ENCODE data around the gene MPG. TPM values are rescaled to one million over a fixed set of nuclear protein-coding genes. Genes with fewer than 3 reads are reported as not detected.

Gene MPG
- total and polyA plus RNA-seq, 4 donors, result 25.4 to 84.1 (median 37.5) TPM

GRCh38 chr16:85865-86264 is 7.8 kb downstream of the MPG start:
- H3K9me3 ChIP-seq (ENCODE audit: control insufficient read depth in 4 of 4, low read length in 3 of 4), result no peaks in the 10 kb centered on the region
- no peak overlapping the region for H3K9ac ChIP-seq (ENCODE audit: low read depth in 1 of 2, low read length in 2 of 2)
- H3K27me3 ChIP-seq (ENCODE audit: control insufficient read depth in 4 of 4, insufficient read depth in 4 of 4, low read length in 3 of 4), result no peaks in the 10 kb centered on the region
- H3K27ac ChIP-seq (ENCODE audit: low read depth in 1 of 2, low read length in 2 of 2), result no peak overlapping the region
- 77% methylated on average over 9 of the region's 9 CpGs for WGBS
- TF ChIP-seq REST (IDR thresholded peaks at IDR 0.05), result no peak
- no peak for TF ChIP-seq HNF4G (IDR thresholded peaks at IDR 0.05)
- TF ChIP-seq NR2F2 (IDR thresholded peaks at IDR 0.05), result no peak
- TF ChIP-seq SP1 (IDR thresholded peaks at IDR 0.05), result no peak
- TF ChIP-seq HNF4A (conservative IDR thresholded peaks at IDR 0.05), result no peak
- no peak for TF ChIP-seq FOXA2 (IDR thresholded peaks at IDR 0.05)
- TF ChIP-seq ATF3 (IDR thresholded peaks at IDR 0.05), result no peak
- TF ChIP-seq ZBTB33 (IDR thresholded peaks at IDR 0.05), result no peak
- no peak for TF ChIP-seq CTCF (IDR thresholded peaks at IDR 0.05; ENCODE audit: low read depth, low read length, missing input control)
- TF ChIP-seq RAD21 (IDR thresholded peaks at IDR 0.05), result no peak
- no peak for TF ChIP-seq GABPA (IDR thresholded peaks at IDR 0.05 in 1 of 2, conservative IDR thresholded peaks at IDR 0.05 in 1 of 2)
- no peak for TF ChIP-seq RXRA (IDR thresholded peaks at IDR 0.05)
- no peak for TF ChIP-seq TAF1 (conservative IDR thresholded peaks at IDR 0.05)
- H3K36me3 ChIP-seq (ENCODE audit: control insufficient read depth in 4 of 4, insufficient read depth in 3 of 4, low read depth in 1 of 4, low read length in 3 of 4), result peaks cover 0 to 42% (median 12%) of the 10 kb centered on the region in 4 donors
- no peak for DNase-seq (ENCODE audit: low spot score)
- H3K4me1 ChIP-seq (ENCODE audit: control insufficient read depth in 4 of 4, insufficient read depth in 4 of 4, low read length in 3 of 4), result peaks cover 0 to 17% (median 4%) of the 10 kb centered on the region in 4 donors
- no peak overlapping the region for H3K4me3 ChIP-seq (ENCODE audit: low read depth in 1 of 3, low read length in 3 of 3)

GRCh38 chr16:86483-86952 is 8.5 kb downstream of the MPG start:
- Histone ChIP-seq H3K9ac (ENCODE audit: low read depth in 1 of 2, low read length in 2 of 2) (no peak overlapping the region), H3K4me3 (ENCODE audit: low read depth in 1 of 3, low read length in 3 of 3) (no peak overlapping the region), H3K4me1 (ENCODE audit: control insufficient read depth in 4 of 4, insufficient read depth in 4 of 4, low read length in 3 of 4) (peaks cover 0 to 17% (median 4%) of the 10 kb centered on the region in 4 donors), H3K36me3 (ENCODE audit: control insufficient read depth in 4 of 4, insufficient read depth in 3 of 4, low read depth in 1 of 4, low read length in 3 of 4) (peaks cover 0 to 42% (median 12%) of the 10 kb centered on the region in 4 donors), H3K27me3 (ENCODE audit: control insufficient read depth in 4 of 4, insufficient read depth in 4 of 4, low read length in 3 of 4) (no peaks in the 10 kb centered on the region), H3K9me3 (ENCODE audit: control insufficient read depth in 4 of 4, low read length in 3 of 4) (no peaks in the 10 kb centered on the region), H3K27ac (ENCODE audit: low read depth in 1 of 2, low read length in 2 of 2) (no peak overlapping the region)
- DNase-seq (ENCODE audit: low spot score), result no peak
- TF ChIP-seq CTCF (IDR thresholded peaks at IDR 0.05; ENCODE audit: low read depth, low read length, missing input control) (no peak), ATF3 (IDR thresholded peaks at IDR 0.05) (no peak), HNF4G (IDR thresholded peaks at IDR 0.05) (no peak), RXRA (IDR thresholded peaks at IDR 0.05) (no peak), ZBTB33 (IDR thresholded peaks at IDR 0.05) (no peak)
- WGBS, result 95% methylated on average over 23 of the region's 23 CpGs

Data from liver (tissue), 9 donors.